ENCODE results near the gene MYADML2. TPM values are rescaled to one million over a fixed set of nuclear protein-coding genes. Genes with fewer than 3 reads are reported as not detected.
A peak's percentile ranks its signal among the peaks of the same experiment; 100 is the strongest.
"Not testable (repeated sequence)": the region's sequence is repeated elsewhere in the genome, so short reads cannot be mapped to it uniquely, and the experiment has no call there.

Gene MYADML2
- 10 to 100 TPM in 9 of 10 donors, 1 to 10 TPM in 1; 8.9 to 29.8 (median 22.3) TPM for polyA plus RNA-seq (ENCODE audit: insufficient read length in 10 of 10)
- long read RNA-seq, donor 1: 0 reads
- long read RNA-seq, donor 2: 0 reads
- long read RNA-seq, donor 3: 0 reads
- long read RNA-seq, donor 4: 0 reads
- long read RNA-seq, donor 5: 0 reads
- long read RNA-seq, donor 6: 0 reads
- long read RNA-seq, donor 7: 0 reads
- long read RNA-seq, donor 8: 0 reads
- long read RNA-seq, donor 9: 0 reads

GRCh38 chr17:81947189-81947588 lies at the start of gene MYADML2:
Gene MYADML2, minus strand, starts transcription at chr17:81947233. Its CDS starts 5,492 bp downstream, at chr17:81941741.
- no peak for DNase-seq

DNA sequence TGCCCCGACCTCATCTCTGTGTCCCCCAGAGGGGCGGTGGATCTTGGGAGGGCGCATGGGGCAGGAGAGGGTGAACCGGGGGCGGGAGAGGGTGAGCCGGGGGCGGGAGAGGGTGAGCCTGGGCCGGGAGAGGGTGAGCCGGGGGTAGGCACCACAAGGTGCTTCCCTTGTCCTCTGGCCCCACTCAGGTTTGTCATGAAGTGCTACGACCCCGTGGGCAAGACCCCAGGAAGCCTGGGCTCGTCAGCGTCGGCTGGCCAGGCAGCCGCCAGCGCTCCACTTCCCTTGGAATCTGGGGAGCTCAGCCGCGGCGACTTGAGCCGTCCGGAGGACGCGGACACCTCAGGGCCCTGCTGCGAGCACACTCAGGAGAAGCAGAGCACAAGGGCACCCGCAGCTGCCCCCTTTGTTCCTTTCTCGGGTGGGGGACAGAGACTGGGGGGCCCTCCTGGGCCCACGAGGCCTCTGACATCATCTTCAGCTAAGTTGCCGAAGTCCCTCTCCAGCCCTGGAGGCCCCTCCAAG lies 49.3 kb upstream of the MYADML2 start:
- no peak for DNase-seq

GRCh38 chr17:81995463-81996231 lies 48.6 kb upstream of the MYADML2 start:
- no peak for DNase-seq

GRCh38 chr17:81994593-81995462 lies 47.8 kb upstream of the MYADML2 start:
- no peak for DNase-seq

DNA sequence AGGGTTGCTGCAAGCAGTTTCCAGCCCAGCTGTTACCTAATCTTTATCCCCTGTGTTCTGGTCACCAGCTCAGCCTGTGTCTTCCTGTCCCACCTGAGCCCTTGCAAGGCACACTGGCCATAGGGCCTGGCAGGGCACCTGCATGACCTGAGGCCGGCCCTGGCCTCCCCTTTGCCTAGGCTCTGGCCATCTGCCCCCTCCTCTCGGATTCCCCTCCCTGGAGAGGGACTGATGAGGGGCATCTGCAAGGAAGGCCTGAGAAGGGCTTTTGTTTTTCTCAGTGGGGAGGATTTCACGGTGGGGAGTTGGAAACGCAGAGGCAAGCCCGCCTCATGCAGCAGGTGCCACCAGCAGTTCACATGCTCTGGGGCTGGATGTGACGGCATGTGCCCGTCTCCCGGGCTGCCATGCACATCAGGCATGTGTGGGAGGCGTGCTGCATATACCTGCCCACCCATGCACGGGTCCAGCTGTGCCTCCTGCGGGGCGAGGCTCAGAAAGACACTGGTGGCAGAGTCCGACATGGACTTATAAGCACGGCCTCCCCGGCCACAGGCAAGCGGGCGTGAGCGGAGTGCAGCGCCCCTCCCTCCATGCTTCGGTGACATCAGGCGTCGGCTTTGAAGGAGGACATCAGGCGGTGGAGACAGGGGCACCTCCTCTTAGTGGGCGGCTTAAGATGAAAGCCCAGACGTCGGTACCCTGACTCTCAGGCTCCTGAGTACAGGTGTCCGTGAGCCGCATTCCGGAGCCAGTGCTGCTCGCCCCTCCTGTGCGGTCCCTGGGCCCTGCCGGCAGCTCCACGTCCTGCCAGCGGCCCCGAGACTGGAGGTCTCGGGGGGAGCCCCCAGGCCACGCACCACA lies 46.9 kb upstream of the MYADML2 start:
- no peak for DNase-seq

DNA sequence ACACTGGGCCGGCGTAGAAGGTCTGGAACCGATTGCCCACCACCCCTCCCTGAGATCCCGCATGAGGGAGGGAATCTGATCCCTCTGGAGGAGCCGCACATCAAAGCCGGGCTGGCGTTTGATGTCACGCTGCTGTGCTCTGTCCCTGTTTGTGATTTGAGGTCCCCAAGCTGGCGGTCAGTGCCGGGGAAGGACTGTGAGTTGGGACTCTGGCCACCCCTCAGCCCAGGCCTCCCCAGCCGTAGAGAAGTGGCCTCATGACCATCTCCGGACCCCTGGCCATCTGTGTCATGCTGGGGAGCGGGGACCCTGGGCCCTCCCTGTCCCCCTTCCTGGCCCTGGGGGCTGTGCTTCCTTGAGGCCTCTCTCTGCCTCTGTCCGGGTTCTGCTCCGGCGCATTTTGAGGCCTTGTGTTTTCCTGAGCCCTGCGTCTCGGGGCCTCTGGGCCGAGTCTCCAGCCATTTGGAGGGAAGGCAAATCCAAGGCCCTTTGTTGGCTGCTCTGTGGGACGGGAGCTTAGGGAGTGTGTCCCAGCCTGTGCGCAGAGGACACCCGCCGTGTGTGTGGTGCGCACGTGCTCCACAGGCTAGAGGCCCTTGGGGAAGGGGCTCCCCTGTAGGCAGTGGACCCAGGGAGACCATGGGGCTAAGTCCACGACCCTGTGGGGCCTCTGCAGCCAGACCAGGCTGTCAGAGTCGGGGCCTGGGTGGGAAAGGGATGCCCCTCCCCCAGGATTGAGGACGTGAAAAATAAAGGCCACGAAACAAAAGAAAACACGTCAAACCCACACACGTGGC lies 45.5 kb upstream of the MYADML2 start:
- peak in 2 of 3 donors; percentile 8 to 53 for DNase-seq

GRCh38 chr17:81991684-81992305 lies 44.8 kb upstream of the MYADML2 start:
- peak; percentile 63 to 76 (median 69) for DNase-seq

DNA sequence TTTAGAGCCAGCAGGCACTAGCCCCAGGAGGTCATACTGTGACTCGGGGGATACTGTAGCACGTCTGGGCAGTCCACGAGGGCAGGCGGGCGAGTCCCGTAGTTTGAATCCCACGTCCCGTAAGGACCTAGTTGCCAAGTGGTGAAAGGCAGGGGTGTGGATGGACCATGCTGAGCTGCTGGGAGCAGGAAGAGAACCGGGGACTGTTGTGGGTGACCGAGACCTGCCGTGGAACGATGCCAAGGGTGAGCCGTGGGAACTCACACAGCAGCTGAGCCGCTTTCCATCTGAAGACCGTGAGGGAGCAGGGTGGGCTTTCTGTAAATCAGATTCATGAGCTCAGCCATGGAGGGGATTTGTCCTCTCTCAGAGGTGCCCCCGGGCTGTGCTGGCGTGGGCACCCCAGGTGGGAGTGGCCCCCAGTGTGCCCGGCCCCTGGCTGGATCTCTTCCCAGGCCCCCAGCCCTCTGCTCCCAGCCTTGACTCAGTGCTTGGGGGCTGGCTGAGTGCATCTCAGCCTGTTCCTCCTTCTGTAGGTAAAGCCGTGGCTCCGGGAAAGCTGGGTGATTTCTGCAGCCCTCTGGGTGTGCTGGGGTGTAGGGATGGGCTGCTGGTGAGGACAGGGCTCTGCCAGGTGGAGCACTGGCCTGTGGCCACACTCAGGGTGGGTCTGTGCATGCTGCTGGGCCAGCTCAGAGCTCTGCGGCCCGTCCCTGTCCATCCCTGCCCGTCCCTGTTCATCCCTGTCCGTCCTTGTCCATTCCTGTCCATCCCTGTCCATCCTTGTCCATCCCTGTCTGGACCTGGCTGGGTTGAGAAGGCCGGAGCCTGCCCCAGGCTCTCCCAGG lies 44.0 kb upstream of the MYADML2 start:
- DNase-seq: no peak

- DNase-seq: no peak
These were observed 40.2 kb upstream of the MYADML2 start for GRCh38 chr17:81987161-81987770.

DNA sequence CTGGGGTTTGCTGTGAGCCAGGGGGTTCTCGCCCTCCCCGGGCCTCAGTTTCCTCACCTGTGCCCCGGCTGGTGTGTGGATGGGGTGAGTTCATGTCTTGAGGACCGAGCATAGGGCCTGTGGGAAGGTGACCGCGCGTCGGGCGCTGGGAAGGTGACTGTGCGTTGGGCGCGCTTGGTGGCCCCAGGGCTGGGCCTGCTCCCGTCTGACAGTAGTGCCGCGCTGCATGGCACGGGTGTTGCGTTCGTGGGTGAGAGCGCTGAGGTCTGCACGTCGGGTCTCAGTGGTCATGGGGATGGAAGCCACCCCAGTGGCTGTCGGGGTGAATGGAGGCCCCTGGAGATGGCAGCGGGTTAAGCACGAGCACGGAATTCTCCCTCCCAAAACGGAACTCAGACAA lies 39.6 kb upstream of the MYADML2 start:
- DNase-seq: no peak

DNA sequence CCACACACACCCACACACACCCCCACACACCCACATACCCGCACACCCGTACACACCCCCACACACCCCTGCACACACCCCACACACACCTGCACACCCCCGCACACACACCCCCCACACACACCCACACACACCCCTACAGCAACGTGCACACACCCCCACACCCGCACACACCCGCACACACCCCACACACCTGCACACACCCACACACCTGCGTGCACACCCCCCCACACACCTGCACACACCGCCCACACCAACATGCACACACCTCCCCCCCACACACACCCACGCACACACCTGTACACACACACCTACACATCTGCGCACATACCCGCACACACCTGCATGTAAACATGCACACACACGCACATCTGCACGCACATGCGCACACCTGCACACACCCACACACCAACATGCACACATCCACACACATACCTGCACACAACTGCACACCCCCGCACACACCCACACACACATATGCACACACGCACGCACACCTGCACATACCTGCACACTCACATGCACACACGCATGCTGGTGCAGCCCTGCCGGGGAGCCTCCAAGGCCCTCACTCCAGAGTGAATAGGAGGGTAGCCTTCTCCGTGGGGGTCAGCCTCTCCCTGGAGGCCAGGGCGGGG lies 37.9 kb upstream of the MYADML2 start:
- no peak for DNase-seq

DNA sequence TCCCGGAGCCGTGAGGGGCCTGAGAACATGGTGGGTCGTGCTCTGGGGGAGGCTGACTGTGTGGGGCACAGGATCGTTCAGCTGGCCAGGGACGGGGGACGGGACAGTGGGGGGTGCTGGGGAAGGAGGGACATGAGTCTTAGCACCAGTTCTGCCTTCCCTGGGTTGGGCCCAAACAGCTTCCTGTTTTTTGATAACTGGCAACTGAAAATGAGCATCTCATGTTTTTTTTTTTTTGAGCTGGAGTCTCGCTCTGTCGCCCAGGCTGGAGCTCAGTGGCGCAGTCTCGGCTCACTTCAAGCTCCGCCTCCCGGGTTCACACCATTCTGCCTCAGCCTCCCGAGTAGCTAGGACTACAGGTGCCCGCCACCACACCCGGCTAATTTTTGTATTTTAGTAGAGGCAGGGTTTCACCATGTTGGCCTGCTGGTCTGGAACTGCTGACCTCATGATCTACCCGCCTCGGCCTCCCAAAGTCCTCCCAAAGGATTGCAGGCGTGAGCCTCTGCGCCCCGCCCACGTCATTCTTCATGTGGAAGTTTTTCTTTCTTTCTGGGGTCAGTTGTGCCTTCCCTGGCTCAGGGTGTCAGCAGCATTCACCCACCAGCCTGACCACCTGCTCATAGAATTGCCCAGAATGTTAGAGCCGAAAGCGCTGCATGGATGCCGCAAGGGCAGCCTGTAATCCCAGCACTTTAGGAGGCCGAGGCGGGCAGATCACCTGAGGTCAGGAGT lies 36.8 kb upstream of the MYADML2 start:
- no peak for DNase-seq

- no peak for DNase-seq
These were observed 36.1 kb upstream of the MYADML2 start for GRCh38 chr17:81983011-81983638.

GRCh38 chr17:81981511-81981910 lies 34.5 kb upstream of the MYADML2 start:
- DNase-seq: not testable (repeated sequence)

GRCh38 chr17:81980707-81981343 lies 33.8 kb upstream of the MYADML2 start:
- DNase-seq: no peak

DNA sequence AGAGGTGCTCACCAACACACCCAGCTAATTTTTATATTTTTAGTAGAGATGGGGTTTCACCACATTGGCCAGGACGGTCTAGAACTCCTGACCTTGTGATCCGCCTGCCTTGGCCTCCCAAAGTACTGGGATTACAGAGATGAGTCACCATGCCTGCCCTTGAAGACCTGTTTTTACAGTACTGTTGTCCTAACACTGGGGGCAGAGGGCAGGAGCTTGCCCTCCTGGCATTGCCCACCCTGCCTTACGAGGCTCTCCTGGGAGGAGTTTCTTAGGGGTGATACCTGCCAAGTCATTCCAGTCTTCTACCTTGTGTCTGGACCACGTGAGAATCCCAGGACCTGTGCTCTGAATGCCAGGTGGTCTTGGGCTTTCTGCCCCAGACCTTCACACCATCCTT lies 33.1 kb upstream of the MYADML2 start:
- DNase-seq: no peak
